Sciatic nerve (tissue), 2 donors: ENCODE measurements around the gene GDPD5. TPM values are rescaled to one million over a fixed set of nuclear protein-coding genes. Genes with fewer than 3 reads are reported as not detected.

Experiments used
- ATAC-seq: fragments of 200-7000 bp; cut with Tn5 transposase; one replicate; pipeline ENCODE4 v1.9.1; 2020; ENCODE audit warnings: mild to moderate bottlenecking, moderate library complexity
- DNase-seq: peaks from one replicate; pipeline ENCODE4 v3.0.0-alpha.2; 2020; ENCODE audit warnings: low spot score
- intact Hi-C: fragments of 100-400 bp; cut with DNase I; formaldehyde crosslinking; loops from one replicate; pipeline ENCODE4 v1.14.2; 2022
- total RNA-seq: library from RNA; stranded (reverse); fragmentation: NEBNext Ultra II Directional; extraction: Animal tissue kit (Norgen Biotek cat#: 25700); gene quantifications from one replicate; pipeline ENCODE4 v1.2.1, GENCODE V29; 2021
- donor health status: DM: no; HTN: no; CAD: no.
- donor health status: DM: no; HTN: no; CAD: no.

Gene GDPD5
- total RNA-seq, 1 donor from 2014 or later: 78.5 TPM

DNA sequence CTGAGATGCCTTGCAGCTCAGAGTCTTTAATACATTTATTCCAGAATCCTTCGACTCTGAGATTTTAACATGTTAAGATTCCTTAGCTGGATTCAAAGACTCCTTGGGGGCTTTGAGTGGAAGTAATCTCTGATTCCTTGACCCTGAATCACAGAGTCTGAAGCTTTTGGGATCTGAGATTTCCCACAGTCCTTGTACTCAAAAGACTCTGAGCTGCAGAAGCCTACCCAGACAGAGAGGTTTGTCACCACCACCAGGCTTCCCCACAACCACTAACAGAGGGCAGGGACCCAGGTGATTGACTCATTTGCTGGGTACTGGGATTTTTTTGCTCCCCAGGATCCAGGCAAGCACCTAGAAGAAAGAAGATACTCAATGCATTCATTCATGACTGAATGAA is 34.9 kb upstream of the GDPD5 start:
- intact Hi-C loops: no loop called here
- ATAC-seq (no peak), DNase-seq (no peak)

DNA sequence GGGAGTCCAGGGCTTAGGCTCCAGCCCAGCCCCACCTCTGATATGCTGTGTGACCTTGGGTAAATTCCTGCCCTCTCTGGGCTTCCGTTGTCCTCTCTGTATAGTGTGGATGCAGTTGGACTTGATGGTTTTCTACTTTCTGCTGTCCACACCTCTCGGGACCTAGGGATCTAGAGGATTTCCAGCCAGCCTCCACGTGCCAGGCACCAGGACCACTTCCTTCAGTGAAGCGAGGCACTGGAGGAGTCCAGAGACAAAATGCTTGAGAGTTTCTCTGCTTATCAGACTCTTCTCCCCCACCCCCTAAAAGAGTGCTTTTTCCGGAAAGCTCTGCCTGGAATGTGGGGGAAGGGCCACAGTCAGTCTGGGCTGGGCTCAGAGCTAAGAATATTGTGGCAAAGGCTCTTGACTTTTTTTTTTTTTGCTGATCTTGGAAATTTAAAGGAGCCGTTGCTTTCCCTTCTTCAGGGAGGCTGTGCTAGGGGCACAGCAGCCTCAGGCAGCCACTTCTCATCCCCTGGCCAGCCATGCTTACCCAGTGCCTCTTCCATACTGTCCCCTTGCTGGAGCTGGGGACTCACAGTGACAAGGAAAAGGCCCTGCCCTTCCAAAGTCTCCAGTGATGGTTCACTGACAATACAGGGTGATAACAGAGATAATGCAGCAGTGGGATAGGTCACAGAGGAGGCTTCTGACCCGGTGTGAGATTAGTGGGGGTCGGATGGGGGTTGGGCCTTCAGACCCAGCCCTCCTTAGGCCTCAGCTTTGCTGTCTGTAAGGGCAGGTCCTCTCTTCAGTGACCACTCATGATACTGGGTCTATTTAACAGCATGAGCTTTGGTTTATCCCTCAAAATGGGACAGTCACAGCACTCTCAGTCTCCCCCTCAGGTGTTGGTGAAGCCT is 33.5 kb upstream of the GDPD5 start:
- DNase-seq (no peak), ATAC-seq (peak; percentile 36)
- intact Hi-C loops: no loop called here

DNA sequence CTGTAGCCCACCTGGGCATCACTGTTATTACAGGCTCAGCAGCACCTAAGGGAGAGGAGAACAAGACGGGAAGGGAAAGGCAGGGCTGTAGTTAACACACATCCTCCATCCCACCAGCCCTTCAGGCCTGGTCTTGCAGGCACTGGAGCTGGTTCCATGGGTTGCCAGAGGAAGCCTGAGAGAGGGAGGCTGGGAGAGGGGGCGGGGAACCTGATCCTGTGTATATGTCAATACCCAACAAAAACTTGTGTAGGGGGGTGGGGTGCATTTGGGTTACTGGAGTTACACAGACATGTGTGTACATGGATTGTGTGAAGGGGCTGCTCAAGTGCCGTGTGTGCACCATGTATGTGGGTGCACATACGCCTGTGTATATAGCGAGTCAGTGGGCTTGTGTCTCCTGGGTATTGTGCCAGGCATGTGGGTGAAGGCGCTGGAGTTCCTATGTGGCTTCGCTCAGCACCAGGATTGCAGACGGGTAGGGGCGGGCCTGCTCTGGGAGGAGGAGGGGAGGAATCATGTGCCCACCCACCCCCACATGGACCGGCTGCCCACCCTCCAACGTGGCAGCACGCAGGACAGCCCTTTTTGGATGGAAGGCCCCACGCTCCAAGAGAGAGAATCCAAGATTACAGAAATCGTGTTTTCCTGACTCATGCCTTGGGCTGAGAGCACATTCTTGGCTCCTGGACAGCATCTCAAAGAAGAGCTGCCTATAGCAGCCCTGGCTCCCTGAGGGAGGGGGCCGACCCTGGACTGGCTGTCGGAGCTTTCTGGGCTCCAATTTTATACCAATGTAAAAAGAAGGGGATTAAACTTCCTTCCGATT is 32.1 kb upstream of the GDPD5 start:
- DNase-seq: peak; percentile 77
- ATAC-seq: peak; percentile 18
- intact Hi-C loops: no loop called here

DNA sequence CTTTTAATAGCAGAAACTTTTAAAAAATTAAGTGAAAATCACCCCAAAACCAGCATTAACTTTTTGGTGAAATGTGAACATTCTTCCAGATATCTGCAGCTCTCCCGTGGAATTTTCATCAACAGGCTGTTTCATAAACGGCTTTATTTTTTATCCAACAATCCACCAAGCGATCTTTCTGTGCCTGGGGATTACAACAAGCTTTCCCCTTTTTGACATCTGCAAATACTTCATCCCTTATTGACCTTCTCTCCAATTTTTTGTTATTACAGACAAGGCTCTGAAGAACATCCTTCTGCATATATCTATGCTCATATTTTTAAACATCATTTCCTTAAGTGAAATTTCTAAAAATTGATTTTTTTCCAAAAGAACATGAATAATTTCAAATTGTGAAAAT is 30.5 kb upstream of the GDPD5 start:
- DNase-seq: no peak
- intact Hi-C loops: no loop called here
- ATAC-seq: no peak

DNA sequence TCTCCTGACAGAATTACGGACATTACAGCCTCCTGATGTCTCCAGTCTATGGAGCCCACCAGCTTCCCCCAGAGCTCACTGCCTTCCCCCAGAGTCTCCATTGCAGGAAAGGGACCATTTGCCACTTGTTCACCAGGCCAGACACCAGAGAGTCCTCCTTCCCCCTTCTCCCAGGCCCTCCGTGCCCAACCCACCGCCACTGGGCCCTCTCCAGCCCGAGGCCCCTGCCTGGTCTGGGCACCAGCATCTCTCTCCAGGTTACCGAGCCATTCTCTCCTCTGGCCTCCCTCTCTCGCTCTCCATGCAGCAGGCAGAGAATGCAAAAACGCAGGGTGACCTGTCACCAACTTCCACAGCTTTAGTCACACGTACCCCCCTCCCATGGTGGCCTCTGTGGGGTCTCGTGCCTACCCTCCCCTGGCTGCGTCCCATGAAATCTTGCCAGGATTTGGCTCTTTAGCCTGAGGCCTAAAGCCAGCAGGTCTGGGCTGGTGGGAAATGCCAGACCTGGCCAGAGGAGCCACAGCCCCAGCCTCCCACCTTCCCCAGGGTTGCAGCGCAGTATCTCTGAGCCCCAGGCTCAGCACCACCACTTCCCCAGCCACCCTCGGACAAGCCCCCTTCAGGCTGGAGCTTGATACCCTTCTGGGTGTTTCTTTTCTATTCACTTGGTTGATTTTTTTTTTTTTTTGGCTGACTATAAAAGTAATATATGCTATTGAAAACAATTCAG is 29.5 kb upstream of the GDPD5 start:
- ATAC-seq (no peak), DNase-seq (no peak)
- intact Hi-C loops: no loop called here

DNA sequence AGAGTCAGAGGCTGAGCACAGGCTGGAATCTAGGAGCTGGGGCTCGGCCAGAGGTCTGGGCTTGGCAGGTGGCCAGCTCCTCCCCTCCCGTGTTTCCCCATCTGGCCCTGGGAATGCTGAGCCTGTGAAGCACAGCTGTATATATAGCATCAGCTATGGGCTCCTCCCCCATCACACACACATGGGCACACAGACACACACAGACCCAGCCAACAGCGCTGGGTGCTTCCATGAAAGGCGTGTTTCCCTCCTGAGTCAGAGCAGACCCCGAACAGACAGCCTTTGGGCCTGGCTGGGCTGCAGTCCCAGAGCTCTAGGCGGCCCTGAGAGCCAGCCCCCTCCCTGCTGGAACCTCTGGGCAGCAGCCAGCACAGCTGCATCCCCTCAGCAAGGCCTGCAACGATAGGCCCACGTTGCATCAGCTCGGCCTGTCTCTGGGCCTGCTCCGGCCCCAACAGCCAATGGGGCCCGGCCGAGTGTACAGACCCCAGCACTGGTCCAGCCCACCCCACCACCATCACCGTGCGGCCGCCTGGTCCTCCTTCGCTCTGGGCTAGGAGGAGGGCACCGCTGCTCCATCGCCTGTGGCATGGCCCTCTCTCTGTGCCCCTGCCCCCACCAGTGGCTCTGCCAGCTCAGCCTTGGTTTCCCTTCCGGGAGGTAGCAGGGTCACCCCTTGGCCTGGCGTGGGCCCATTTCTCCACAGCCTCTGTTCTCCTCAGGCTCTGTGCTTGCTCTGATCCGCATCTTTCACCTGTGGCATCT is 28.7 kb upstream of the GDPD5 start:
- peak; percentile 94 for DNase-seq
- intact Hi-C loops: no loop called here
- peak; percentile 92 for ATAC-seq

DNA sequence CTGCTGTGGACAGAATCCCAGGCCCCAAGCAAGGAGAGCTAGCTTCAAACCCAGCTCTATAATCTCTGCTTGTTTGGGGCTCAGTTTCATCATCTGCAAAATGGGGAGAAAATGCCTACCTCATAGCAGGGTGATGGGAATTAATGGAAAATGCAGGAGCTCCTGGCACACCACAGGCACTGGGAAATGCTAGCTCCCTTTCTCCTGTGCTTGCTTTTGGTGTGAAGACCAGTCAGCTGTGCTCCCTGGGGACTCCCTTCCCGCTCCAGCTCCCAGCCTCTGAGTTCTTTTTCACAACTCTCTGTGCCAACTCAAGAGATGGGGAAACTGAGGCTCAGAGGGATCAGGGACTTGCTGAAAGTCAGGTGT is 28.1 kb upstream of the GDPD5 start:
- intact Hi-C loops: no loop called here
- no peak for DNase-seq
- peak; percentile 35 for ATAC-seq

DNA sequence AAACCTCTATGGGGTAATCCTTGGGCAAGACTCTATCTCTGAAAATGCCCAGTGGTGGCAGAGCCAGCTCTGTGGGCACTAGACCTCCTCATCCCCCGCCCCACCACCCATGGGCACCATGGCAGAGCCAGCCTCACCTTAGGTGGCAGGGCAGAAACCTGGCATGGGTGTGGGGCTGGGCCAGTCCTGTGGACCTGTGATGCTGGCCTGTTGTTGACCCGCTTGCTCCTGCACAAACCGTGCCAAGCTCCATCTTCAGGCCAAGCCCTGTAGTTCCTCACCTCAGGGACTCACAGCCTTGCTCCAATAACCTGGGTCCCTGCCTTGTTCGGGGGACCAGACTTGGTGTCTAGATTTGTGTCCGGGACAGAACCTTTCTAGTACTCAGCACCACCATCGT is 27.4 kb upstream of the GDPD5 start:
- ATAC-seq (no peak), DNase-seq (no peak)
- intact Hi-C loops: no loop called here

DNA sequence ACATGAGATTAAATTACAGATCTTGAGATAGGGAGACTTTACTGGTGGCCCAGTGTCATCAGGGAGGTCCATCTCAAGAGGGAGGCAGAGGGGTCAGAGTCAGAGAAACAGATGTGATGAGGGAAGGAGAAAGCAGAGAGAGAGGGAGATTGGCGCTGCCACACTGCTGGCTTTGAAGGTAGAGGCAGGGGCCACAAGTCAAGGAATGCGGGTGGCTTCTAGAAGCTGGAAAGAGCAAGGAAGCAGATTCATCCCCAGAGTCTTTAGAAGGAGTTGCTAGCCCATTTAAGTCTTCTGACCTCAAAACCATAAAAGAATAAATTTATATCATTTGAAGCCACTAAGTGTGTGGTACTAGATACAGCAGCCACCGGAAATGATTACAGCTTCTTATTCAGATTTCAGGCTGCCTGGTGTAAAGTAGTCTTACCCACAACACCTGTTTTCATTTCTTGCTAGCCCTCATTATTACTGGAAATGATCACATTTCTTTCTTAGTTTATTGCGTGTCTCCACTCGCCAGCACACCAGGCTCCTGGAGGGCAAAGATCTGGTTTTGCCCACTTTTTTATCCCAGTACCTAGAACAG is 23.7 kb upstream of the GDPD5 start:
- intact Hi-C loops: no loop called here
- ATAC-seq (no peak), DNase-seq (no peak)

DNA sequence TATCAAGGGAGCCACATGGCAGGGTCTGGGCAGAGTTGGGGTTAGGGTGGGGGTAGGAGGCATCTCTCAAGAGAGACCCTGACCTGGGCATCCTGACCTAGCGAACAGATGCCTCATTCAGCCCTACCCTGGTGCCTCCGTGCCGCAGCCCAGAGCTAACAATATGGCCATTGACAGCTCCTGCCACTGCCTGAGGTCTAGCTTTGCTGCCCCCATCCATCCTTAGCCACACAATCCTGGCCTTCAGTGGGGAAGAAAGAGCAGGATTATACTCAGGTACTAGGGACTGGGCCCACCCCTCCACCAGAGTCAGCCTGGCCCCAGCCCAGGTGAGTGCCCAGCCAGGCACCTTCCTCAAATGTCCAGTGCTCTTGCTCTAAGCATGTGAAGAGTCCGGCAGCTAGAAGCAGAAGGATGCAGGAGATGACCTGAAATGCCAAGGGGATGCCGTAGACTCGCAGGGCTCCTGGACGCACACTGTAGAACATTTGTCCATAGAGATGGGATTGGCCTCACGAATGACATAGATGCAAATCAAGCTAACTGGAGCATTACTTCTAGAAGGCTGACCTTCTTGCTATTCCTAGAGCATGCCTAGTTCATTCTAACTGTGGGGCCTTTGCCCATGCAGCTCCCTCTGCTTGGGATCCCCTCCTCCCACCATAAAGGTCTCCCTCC is 23.0 kb upstream of the GDPD5 start:
- intact Hi-C loops: no loop called here
- no peak for DNase-seq
- peak; percentile 4 for ATAC-seq

DNA sequence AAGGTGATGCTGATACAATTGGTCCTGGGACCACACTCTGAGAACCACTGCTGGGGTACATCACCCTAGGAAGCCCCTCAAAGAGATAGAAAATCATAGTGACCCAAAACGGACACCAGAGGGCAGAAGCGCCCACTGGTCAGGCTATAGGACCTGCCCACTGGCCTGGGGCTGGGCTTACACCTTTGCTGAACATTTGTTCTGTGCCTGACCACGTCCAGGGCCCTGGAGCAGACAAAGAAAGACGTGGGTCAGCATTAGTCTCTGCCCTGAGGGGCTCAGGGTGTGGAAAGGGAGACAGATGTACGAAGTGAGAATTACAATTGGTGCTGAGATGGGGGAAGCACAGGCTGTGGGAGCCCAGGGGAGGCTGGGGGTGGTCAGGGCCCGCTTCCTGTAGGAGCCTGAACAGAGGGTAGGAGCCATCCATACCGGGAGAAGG is 21.9 kb upstream of the GDPD5 start:
- intact Hi-C loops: no loop called here
- ATAC-seq (peak; percentile 90), DNase-seq (peak; percentile 85)

DNA sequence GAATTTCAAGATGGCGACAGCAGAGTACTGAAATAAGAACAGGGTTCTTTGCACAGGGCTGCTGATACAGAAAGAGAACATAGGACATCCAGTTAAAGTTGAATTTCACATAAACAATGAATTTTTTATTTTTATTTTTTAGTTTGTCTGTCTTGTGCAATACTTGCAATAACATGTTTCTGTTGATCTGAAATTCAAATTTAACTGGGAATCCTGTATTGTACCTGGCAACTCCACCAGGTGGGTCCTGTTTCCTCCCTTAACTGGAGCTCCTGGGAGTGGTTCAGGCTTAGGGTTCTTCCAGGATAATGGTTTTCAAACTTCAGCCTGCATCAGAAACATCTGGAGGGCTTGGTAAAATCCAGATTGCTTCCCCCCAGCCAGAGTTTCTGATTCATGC is 21.4 kb upstream of the GDPD5 start:
- intact Hi-C loops: no loop called here
- no peak for ATAC-seq

DNA sequence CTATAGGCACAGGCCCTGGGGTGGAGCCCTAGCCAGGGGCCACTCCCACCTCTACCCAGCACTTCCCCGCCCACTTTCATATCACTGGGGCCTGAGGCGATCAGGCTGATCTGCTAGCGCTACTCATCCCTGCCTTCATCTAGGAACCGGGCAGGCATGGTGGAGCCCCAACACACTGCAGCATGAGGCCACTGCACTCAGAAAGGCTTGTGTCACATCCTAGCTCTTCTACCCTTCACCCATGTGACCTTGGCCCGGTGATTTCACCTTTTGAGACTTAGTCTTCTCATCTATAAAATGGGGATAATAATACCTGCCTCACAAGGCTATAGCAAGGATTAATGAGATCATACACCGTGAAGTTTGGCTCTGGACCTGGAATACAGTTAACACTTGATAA is 18.1 kb upstream of the GDPD5 start:
- DNase-seq (no peak), ATAC-seq (no peak)
- intact Hi-C loops: no loop called here

More for the DNA sequence above, 21.4 kb upstream of the GDPD5 start:
- no peak for DNase-seq

DNA sequence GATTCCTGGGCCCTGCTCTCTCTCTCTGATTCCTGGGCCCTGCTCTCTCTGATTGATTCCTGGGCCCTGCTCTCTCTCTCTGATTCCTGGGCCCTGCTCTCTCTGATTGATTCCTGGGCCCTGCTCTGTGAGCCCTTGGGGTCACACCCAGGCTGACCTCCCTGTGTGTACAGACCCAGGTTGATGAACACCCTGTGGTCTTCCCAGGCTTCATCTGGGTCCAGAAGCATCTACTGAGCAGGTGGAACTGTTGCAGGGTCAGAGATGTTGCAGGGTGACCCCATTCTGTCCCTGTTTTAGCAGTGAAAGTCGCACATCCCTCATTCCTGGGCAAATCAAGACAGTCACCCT is 16.3 kb upstream of the GDPD5 start:
- intact Hi-C loops: no loop called here
- ATAC-seq (no peak), DNase-seq (no peak)

DNA sequence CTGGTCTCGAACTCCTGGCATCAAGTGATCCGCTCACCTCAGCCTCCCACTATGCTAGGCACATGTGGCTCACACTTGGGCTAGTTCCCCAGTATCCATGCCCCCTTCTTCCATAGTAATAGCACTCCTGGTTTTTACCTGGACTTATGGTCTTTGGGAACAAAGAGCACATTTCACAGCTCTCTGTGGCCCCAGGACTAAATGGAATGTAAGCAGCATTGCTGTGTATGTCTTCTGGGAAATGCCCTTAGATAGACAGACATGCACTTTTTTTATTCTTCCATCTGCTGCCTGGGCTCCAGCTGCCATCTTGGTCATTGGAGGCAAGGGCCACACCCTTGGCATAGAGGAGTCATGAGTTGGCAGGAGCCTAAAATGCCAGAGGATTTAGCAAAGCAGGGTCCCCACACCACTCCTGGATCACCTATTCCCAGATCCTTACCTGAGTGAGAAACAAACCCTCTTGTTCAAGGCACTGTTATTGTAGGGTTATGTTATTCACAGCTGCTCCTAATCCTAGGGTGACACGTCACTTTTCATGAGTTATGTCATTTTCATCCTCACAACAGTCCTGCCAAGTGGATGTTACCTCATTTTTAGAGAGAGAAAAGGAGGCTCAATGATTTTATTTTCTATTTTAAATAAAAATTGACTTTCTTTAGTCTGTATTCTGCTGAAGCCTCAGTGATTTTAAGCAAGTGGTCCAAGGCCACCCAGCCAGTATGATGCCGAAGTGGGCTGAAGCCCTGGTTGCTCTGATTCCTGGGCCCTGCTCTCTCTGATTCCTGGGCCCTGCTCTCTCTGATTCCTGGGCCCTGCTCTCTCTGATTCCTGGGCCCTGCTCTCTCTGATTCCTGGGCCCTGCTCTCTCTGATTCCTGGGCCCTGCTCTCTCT is 15.7 kb upstream of the GDPD5 start:
- no peak for DNase-seq
- intact Hi-C loops: no loop called here
- ATAC-seq: no peak

DNA sequence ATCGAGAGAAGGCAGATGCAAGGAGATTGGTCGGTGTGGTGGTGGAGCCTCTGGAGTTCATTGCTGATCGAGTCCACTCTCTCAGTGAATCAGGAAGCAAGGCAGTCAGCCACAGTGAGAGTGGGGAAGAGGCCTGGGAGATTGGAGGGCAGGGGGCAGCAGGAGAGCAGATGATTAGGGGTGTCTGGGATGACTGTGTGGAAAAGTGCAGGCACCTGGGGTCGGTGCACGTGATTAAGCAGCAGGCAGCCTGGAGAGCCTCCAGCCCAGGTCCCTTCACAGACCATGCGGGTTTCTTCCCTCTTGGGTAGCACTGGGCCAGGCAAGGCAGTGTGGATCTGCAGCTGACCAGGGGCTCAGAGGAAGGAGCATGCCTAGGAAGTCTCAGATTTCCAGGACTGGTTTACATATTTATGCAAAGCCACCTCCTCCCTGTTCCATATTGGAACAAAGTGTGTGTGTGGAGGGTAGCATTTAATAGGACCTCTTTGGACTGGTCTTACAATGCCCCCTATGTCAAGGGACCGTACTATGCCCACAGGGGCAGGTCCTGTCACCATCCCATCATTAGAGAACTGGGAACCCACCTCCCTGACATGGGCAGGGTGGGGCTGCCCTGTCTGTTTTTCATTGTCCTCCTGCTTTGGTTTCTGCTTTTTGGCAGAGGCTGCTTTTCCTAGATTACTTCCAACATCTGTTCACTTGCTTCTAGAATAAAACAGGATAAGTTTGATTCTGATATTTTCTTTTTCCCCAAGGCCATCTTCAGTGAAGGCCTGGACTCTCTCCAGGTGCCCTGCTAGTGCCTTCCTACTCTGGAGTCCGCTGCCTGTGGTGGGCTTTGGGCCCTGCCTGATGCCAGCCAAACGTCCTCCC is 14.0 kb upstream of the GDPD5 start:
- no peak for DNase-seq
- peak; percentile 16 for ATAC-seq
- intact Hi-C loops: no loop called here
